Measurements from ENCODE around the gene GPC5.
"Not testable (repeated sequence)": the region's sequence is repeated elsewhere in the genome, so short reads cannot be mapped to it uniquely, and the experiment has no call there.

The GPC5 gene

DNA sequence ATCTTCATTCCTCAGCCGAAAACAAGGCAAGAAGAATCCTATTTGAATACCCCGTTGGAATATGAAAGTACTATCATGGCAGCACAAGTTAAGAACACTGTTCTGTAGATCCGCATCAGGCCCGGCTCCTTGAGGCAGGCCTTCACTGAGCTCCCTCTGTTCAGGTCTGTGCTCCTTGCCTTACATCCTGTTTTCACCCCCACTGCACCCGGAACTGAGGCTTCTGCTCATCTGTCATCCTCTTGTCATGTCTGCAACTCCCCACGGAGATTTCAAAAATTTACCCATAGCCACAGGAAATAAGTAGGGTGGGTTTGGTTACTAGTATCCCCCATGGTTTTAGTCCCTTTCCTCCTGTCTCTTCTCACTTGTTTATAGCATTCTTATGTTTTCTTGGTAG is 861.9 kb downstream of the GPC5 start:
- no peak for DNase-seq (ENCODE audit: low read depth in 2 of 2)

DNA sequence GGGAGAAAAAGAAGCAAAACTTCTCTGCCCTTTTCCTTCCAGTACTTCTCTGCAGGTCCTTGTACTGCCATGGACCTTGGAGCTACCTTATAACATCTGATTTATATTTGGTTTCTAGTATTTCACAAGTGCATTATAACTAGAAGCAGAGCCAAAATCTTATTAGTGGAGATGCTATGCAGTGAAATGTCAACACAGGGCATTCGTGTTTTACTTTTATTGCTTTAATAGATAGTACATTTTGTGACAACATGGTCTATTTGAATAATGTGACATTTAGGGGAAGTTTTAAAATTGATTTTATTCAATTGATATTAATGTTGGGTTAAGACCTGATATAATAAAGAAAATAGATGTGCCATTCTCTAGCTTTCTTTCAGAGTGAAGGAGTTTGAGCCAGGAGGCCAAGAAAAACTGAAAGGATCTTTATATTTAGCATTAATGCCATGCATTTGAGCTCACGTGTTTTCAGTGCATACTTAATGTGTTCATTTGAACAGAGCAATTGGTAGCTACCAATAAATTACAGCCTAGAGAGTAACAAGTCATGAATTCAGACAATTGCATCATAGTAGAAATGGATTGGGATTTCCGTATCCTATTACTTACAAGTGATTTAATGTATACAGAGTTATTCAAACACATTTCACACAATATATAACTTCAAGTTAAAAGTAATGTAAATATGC is 863.8 kb downstream of the GPC5 start:
- DNase-seq (ENCODE audit: low read depth in 2 of 2), result no peak

DNA sequence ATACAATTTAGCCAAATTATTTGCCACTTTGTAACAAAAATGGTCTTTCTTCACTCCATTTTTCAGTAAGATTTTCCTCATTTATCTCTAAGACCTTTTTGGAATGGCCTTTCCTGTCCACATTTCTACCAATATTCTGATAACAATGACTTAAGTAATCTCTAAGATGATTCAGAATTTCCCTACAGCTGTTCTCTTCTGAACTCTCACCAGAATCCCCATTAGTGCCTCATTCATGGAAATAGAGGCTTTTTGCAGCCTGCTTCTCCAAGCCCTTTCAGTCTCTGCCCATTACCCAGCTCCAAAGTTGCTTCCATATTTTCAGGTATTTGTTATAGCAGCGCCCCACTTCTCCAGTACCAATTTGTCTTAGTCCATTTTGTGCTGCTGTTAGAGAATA is 867.0 kb downstream of the GPC5 start:
- DNase-seq (ENCODE audit: low read depth in 2 of 2), result no peak

DNA sequence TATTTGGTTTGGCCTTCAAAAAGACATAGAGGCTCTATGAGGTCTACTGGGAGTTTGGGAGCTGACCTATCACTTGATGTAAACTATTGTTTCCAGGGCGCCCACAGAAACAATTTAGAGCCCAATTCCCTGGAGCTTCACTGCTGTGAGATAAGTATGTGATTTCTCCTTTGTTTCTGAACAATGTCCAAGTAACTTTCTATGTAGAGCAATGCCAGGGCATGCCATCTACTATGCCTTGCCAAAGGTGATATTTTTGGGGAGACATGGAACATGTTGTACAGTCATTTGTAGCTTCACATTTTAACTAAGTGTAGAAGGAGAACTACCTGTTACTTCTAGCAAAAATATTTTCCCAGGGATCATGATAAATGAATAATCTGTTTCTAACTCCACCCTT is 872.6 kb downstream of the GPC5 start:
- no peak for DNase-seq (ENCODE audit: low read depth in 2 of 2)

DNA sequence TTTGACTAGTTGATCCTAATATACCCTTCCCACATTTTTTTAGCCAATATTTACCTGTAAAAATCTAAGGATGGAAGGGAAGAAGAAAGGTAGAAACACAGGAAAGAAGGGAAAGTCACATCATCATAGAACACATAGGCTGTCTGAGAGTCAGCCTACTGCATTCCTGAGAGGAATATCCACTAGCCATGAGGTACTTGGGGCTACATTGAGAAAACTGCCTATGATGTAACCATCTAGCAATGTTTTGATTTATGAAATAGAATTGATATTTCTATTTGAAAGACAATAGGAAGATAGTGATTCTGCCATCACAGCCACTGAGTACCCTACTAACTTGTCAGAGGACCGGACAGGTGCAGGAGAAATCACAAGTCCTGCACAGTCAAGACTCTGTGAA is 873.8 kb downstream of the GPC5 start:
- DNase-seq (ENCODE audit: low read depth in 2 of 2), result no peak

DNA sequence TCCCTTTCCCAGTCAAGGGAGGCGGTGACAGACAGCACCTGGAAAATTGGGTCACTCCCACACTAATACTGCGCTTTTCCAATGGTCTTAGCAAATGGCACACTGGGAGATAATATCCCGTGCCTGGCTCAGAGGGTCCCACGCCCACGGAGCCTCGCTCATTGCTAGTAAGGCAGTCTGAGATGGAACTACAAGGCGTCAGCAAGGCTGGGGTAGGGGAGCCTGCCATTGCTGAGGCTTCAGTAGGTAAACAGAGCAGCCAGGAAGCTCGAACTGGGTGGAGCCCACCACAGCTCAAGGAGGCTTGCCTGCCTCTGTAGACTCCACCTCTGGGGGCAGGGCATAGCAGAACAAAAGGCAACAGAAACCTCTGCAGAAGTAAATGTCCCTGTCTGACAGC is 882.6 kb downstream of the GPC5 start:
- not testable (repeated sequence) for DNase-seq (ENCODE audit: low read depth in 2 of 2)

DNA sequence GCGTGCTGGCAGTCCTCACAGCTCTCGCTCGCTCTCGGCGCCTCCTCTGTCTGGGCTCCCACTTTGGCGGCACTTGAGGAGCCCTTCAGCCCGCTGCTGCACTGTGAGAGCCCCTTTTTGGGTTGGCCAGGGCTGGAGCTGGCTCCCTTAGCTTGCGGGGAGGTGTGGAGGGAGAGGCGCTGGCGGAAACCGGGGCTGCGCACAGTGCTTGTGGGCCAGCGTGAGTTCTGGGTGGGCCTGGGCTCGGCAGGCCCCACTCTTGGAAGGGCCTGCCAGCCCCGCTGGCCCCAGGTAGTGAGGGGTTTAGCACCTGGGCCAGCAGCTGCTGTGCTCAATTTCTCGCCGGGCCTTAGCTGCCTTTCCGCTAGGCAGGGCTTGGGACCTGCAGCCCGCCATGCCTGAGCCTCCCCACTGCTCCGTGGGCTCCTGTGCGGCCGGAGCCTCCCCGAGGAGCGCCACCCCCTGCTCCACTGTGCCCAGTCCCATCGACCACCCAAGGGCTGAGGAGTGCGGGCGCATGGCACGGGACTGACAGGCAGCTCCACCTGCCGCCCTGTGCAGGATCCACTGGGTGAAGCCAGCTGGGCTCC is 892.4 kb downstream of the GPC5 start:
- not testable (repeated sequence) for DNase-seq (ENCODE audit: low read depth in 2 of 2)

DNA sequence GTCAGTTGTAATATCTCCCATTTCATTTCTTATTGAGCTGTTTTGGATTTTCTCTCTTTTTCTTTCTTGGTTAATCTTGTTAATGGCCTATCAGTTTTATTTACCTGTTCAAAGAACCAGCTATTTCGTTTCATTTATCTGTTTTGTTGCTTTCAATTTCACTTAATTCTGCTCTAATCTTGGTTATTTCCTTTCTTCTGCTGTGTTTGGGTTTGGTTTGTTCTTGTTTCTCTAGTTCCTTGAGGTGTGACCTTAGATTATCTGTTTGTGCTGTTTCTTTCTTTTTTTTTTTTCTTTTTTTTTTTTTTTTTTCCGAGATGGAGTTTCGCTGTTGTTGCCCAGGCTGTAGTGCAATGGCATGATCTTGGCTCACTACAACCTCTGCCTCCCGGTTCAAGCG is 896.1 kb downstream of the GPC5 start:
- DNase-seq (ENCODE audit: low read depth in 2 of 2), result not testable (repeated sequence)

DNA sequence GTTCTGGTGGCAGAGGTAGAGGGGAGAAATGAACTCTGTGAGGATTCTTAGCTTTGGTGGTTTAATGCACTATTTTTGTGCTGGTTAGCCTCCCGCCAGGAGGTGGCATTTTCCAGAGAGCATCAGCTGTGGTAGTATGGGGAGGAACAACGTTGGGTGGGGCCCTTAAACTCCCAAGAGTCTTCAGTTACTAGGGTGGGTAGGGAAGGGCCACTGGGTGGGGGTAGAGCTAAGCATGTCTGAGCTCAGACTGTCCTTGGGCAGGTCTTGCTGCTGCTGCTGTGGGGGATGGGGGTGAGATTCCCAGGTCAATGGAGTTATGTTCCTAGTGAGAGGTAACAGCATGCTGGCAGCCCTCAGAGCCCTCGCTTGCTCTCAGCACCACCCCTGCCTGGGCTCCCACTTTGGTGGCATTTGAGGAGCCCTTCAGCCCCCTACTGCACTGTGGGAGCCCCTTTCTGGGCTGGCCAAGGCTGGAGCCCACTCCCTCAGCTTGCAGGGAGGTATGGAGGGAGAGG is 897.8 kb downstream of the GPC5 start:
- not testable (repeated sequence) for DNase-seq (ENCODE audit: low read depth in 2 of 2)

DNA sequence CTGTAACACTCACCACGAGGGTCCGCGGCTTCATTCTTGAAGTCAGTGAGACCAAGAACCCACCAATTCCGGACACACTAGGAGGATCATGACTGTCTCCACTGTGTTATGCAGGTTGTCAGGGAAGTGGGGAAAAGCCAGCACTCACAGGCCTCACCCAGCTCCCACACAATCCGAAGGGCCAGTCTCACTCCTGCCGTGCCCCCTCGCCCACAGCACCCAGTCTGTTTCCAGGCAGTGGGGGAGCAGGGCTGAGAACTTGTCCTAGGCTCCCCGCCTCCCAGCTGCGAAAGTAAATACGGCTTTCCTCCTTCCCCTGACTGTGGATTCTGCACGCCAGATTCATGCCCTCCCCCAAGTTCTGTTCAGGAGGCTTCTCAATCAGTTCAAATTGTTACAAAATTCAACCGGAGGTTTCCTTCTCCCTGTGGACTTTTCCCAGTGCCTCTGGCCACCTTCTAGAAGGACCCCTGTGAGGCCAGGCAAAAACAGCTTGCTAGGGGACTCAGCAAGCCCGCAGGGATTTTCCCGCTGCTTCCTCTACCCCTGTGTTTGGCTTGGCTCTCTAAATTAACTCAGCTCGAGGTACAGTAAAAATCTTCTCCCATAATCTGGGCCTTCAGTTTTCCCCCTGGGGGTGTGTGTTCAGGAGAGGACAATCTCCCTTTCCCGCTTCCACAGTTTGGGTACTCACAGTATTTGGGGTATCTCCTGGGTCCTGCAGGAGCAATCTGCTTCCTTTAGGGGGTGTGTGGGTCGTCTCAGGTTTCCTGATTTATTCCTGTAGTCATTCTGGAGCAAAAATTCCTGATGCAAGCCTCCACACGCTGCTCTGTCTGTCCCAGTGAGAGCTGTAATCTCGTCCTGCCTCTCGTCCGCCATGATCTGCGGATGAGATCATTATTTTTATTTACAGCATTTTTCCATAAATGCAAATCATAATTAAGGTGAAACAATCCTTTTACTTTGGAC is 899.8 kb downstream of the GPC5 start:
- no peak for DNase-seq (ENCODE audit: low read depth in 2 of 2)

DNA sequence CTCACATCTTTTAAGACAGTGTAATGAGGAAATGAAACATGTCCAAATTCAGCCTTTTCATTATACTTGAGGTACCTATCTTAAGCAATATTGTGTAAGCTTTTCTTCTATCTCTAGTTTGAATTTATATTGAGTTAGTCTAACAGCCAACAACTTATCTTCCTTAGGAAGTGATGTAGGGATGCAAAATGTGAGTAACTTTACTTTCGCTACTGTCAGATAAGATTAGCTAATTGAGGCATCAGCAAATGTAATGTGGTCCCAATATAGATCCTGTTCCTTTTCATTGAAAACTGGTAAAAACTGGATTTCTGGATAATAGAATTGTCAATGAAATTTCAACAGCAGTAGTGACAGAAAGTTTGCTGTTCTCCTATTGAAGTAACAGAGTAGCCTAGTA is 902.2 kb downstream of the GPC5 start:
- no peak for DNase-seq (ENCODE audit: low read depth in 2 of 2)

DNA sequence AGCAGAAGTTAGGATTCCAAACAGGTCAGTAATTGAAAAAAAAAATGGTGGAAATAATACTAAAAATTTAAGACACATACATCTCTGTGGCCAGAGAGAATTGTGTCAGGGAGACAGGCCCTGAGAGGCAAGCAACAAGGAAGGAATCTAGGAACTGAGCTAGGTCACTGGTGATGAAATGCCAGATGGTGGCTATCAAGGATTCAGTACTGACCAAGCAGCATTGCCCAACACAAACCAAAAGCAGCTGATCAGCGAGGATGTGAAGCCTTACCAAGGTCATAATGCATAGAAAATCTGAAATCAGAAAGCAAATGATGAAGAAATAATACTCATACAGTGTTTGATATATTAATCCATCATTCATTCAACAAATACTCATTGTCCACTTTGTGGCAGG is 905.0 kb downstream of the GPC5 start:
- DNase-seq (ENCODE audit: low read depth in 2 of 2), result peak in 1 of 2 experiments; percentile 8

DNA sequence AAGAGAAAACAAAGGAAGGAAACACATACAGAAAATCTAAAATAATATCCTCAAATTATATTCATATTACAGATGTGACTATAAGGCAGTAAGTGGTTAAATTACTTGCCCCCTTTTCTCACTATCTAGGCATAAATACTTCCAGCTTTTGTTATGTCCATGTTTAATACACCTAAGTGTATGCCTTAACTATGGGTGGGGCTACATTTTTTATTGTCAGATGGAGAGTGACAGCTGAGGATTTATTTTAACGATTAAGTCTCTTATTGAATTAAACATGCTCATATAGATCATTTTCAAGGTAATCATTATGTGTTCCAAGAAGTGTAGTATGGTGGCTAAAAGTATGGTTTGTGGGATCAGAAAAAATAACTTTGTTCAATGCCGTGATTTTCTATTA is 909.3 kb downstream of the GPC5 start:
- no peak for DNase-seq (ENCODE audit: low read depth in 2 of 2)

DNA sequence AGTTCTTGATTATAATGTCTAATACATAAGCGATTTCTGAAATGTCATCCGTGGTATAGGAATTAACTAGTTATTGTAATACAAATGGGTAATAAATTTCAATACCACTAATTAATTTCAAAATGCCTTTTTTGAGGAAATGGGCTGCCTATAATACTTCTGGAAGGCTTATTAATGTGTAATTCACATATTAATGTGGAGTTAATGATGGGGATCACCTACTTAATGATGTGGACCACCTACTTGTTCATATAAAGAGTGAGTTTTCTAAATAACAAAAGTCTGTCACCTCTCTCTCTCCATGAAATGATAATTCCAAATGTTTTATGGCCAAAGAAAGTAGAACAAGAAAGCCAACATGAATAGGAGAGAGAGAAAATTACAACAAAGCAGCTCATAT is 914.4 kb downstream of the GPC5 start:
- no peak for DNase-seq (ENCODE audit: low read depth in 2 of 2)

DNA sequence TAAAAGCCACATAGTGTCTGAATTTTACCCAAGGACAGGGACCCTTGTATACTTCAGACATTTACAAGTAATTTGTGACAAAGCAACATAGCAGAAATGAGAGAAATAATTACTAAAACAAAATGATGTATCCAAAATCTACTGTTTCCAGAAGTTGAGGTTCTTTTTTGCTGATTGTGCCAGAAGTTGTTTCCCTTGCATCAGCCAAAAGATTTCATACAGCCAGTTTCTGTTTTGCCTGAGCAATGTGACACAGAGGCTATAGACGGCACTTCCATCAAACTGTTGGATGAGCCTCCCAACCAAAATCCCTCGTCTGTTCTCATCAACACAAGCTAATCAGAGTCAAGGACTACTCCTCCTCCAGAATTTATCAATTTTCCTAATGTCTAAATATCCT is 915.0 kb downstream of the GPC5 start:
- DNase-seq (ENCODE audit: low read depth in 2 of 2), result no peak

DNA sequence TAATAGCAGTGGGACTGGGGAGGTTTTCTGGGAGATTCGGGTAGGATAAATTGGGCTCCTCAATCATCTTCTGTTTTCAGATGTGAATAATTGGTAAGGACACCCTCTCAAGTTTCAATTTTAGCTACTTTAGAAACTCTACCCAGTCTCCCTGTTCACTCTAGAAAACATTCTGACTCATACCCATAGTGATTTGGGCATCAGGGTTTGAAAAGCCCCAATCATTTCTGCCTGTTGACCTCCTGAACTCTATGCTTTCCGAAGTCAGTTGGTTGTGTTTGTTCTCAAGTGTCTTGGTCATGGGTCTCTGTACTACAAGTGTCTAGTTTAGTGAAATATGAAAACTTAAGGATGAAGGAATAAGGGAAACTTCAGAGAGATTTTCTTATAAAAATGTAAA is 916.8 kb downstream of the GPC5 start:
- no peak for DNase-seq (ENCODE audit: low read depth in 2 of 2)

DNA sequence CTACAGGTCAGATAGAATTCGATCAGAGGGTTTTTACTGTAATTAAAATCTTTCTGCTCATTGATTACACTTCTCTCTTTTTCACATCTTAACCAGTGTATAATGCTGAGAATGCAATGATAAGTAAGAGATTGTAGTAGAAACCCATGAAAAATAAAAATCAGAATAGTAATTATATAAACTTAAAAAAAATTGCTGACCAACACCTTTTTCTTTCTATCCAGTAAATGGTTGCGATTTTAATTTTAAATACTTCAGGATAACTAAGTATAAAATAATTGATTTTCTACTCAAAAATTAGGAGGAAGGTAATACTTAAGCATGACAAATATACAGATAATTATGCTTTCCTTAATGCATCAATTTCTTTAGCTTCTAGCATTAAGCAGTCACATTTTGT is 917.6 kb downstream of the GPC5 start:
- DNase-seq (ENCODE audit: low read depth in 2 of 2), result no peak

DNA sequence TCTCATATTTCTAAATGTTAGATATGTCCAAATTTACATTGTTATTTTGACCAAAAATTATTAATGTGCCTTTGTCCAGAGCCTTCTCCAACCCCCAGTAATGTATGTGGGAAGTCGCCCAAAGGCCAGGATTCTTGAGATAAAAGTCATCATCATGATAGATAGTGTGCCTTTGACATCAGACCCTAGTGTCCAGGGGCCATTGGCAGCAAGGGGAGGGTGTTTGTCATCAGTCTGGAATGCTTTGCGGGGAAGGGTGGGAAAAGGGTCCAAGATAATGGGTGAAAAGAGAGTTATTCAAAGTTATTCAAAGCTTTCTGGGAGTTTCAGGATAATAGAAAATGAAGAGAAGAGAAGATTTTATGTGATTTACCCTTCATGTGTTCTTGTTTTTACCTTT is 918.6 kb downstream of the GPC5 start:
- peak in 1 of 2 experiments; percentile 5 for DNase-seq (ENCODE audit: low read depth in 2 of 2)

DNA sequence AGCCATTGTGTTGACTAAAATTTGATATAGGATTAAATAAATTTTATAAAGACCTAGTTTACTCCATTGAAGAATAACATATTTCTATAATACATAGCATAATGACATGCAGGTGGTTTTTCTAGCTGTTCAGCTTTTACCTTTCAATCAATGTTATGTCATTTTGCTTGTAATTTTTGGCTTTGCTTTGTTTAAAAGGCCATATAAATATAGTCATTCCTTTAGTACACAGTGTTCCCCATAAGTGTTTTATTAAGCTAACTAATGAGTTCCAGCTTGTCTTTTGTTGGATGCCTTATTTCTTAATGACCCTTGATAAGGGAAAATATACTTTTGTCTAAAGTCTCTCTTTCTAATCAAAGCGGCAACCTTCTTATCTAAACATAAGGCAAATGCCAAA is 921.9 kb downstream of the GPC5 start:
- no peak for DNase-seq (ENCODE audit: low read depth in 2 of 2)

DNA sequence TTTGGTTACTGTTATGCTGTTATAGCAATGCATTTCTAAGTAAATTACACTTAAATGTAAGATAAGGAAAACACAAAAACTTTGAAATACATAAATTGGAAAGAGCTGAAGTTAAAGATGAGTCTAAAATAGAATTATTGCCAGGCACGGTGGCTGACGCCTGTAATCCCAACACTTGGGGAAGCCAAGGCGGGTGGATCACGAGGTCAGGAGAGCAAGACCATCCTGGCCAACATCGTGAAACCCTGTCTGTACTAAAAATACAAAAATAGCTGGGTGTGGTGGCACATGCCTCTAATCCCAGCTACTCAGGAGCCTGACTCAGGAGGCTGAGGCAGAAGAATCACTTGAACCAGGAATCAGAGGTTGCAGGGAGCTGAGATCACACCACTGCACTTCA is 922.8 kb downstream of the GPC5 start:
- no peak for DNase-seq (ENCODE audit: low read depth in 2 of 2)

DNA sequence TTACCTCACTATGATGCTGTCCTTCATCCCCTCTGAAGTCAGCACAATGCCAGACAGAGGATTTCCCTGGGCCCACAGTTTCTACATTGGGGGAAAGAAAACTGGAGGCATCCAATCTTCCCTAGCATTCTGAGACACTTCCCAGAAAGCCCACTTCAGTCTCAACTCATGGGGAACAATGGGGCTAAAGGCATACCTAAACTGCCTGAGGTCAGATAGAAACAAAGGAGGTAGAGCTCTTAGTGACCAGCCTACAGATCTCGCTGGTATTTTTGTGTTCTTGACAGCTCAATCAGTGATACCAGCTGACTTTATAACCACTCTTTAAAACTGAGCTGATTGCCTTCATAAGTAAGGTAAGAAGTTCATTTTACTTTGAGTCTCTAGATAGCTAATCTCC is 947.2 kb downstream of the GPC5 start:
- DNase-seq (ENCODE audit: low read depth in 2 of 2), result no peak

DNA sequence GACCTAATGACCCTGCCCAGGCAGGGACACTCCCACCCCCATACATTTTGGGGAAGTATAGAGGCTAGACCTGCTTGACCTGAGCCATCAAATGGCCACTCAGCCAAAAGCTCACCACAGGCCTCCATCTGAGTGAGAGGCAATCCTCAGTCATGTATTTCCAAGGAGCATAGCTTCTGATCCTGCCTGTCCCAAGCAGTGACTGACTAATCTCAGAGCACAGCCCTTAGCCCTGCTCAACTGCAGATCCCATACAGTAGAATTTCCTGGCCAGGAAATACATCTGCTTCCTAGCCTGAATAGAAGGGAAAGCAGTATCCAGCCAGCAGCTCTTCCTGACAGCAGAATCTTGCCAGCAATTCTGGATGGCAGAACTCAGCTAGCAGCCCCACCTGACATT is 947.6 kb downstream of the GPC5 start:
- no peak for DNase-seq (ENCODE audit: low read depth in 2 of 2)

DNA sequence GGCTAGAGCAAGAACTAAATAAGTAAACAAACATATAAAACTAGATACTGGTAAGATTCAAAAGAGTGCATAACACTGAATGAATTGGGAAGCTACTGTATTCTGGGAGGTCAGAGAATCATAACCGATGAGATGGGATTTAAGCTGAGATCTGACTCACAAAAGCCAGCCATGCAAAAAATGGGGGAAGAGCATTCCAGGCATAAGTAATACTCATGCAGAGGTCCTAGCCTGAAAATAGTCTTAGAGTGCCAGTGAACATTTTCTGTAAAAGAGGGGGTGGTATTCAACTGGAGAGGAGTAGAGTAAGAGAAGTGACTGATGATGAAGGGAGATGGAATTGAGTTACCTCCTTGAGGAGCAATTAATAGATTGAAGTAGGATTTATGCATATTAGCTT is 956.2 kb downstream of the GPC5 start:
- no peak for DNase-seq (ENCODE audit: low read depth in 2 of 2)

All from fibroblast of skin of left quadriceps (primary cell).